IMR-90 (cell line): ENCODE results near the gene EXOC3L4. TPM values are rescaled to one million over a fixed set of nuclear protein-coding genes. Genes with fewer than 3 reads are reported as not detected.

Experiments used
- ATAC-seq: fragments of 200-7000 bp; cut with Tn5 transposase; 2 replicates; pipeline ENCODE4 v1.9.1; 2020; ENCODE audit warnings: low read depth, mild to moderate bottlenecking, moderate library complexity
- BruUV-seq: library from RNA; stranded (reverse); fragments of 400-500 nt; replicated peaks from 2 replicates; lab custom pipeline; 2021; lab: Mats Ljungman, UMichigan
- CTCF ChIA-PET: fragments of 300-600 bp; formaldehyde crosslinking; extraction: SDS; loops from one replicate; lab custom pipeline; 2021; ENCODE audit warnings: antibody characterized with exemption; lab: Yijun Ruan, JAX
- POLR2A ChIA-PET: fragments of 300-600 bp; sonication (Branson Sonifier 250); formaldehyde crosslinking; loops from one replicate; lab custom pipeline; 2022; ENCODE audit warnings: antibody characterized with exemption; ENCODE audit not compliant: unreplicated experiment; lab: Charles Lee
- DNase-seq: peaks from one replicate; pipeline ENCODE4 v3.0.0; 2013
- H2AFZ ChIP-seq: replicated peaks from 2 replicates; pipeline ENCODE3; 2013; ENCODE audit warnings: low read length, mild to moderate bottlenecking; ENCODE audit not compliant: poor library complexity
- H2AK5ac ChIP-seq: 2 replicates; pipeline ENCODE4 v1.6.1; 2013; ENCODE audit warnings: low read depth, low read length, inconsistent platforms
- H2AK9ac ChIP-seq: replicated peaks from 2 replicates; pipeline ENCODE3; 2013; ENCODE audit warnings: mild to moderate bottlenecking, low read depth, low read length, moderate library complexity; ENCODE audit not compliant: poor library complexity
- H2BK120ac ChIP-seq: 2 replicates; pipeline ENCODE4 v1.6.1; 2013; ENCODE audit warnings: low read depth, low read length, inconsistent platforms
- H2BK15ac ChIP-seq: 3 replicates; pipeline ENCODE4 v1.6.1; 2013; ENCODE audit warnings: low read depth, low read length, inconsistent platforms
- H2BK20ac ChIP-seq: 2 replicates; pipeline ENCODE4 v1.6.1; 2013; ENCODE audit warnings: low read depth, mild to moderate bottlenecking, inconsistent platforms, low read length, moderate library complexity
- H2BK5ac ChIP-seq: 2 replicates; pipeline ENCODE4 v1.6.1; 2013; ENCODE audit warnings: mild to moderate bottlenecking, low read depth, low read length, inconsistent platforms; ENCODE audit not compliant: poor library complexity, severe bottlenecking
- H3K14ac ChIP-seq: replicated peaks from 2 replicates; pipeline ENCODE4 v1.6.1; 2013; ENCODE audit warnings: low read depth, low read length, inconsistent platforms
- H3K18ac ChIP-seq: 2 replicates; pipeline ENCODE4 v1.6.1; 2013; ENCODE audit warnings: low read depth, low read length, control low read depth
- H3K23ac ChIP-seq: 2 replicates; pipeline ENCODE4 v1.6.1; 2013; ENCODE audit warnings: low read depth, low read length, inconsistent platforms
- H3K27ac ChIP-seq: 2 replicates; pipeline ENCODE4 v1.5.1; 2013; ENCODE audit warnings: mild to moderate bottlenecking, control low read depth, low read length; ENCODE audit not compliant: insufficient read depth
- H3K27me3 ChIP-seq: 2 replicates; pipeline ENCODE4 v1.6.1; 2013; ENCODE audit warnings: low read length; ENCODE audit not compliant: control insufficient read depth, insufficient read depth
- H3K36me3 ChIP-seq: 2 replicates; pipeline ENCODE4 v1.6.1; 2013; ENCODE audit warnings: low read length, mixed read lengths; ENCODE audit not compliant: control insufficient read depth, insufficient read depth
- H3K4ac ChIP-seq: 2 replicates; pipeline ENCODE4 v1.6.1; 2013; ENCODE audit warnings: low read depth, low read length, inconsistent platforms
- H3K4me1 ChIP-seq: 2 replicates; pipeline ENCODE4 v1.6.1; 2013; ENCODE audit warnings: low read length, mixed read lengths; ENCODE audit not compliant: control insufficient read depth, insufficient read depth
- H3K4me2 ChIP-seq: 2 replicates; pipeline ENCODE4 v1.6.1; 2013; ENCODE audit warnings: low read depth, mild to moderate bottlenecking, control low read depth, low read length, moderate library complexity
- H3K4me3 ChIP-seq: 2 replicates; pipeline ENCODE4 v1.5.1; 2013; ENCODE audit warnings: low read depth, mild to moderate bottlenecking, control low read depth, low read length, moderate library complexity; ENCODE audit not compliant: insufficient read depth
- H3K56ac ChIP-seq: 2 replicates; pipeline ENCODE4 v1.6.1; 2013; ENCODE audit warnings: low read length, inconsistent platforms; ENCODE audit not compliant: insufficient read depth; ENCODE audit errors: extremely low read depth
- H3K79me1 ChIP-seq, 2 experiments: 2 replicates each; pipeline ENCODE4 v1.6.1; 2013; ENCODE audit warnings: low read length in 2 of 2, inconsistent platforms in 1 of 2, low read depth in 1 of 2
- H3K9ac ChIP-seq: 2 replicates; pipeline ENCODE4 v1.6.1; 2013; ENCODE audit warnings: low read depth, low read length, control low read depth
- H3K9me1 ChIP-seq: 2 replicates; pipeline ENCODE4 v1.6.1; 2013; ENCODE audit warnings: low read length, inconsistent platforms; ENCODE audit not compliant: insufficient read depth
- H3K9me3 ChIP-seq: 2 replicates; pipeline ENCODE4 v1.6.1; 2013; ENCODE audit warnings: low read length; ENCODE audit not compliant: control insufficient read depth, insufficient read depth
- H4K20me1 ChIP-seq: 2 replicates; pipeline ENCODE4 v1.6.1; 2013; ENCODE audit warnings: low read length, inconsistent platforms; ENCODE audit not compliant: insufficient read depth
- H4K5ac ChIP-seq: 2 replicates; pipeline ENCODE4 v1.6.1; 2013; ENCODE audit warnings: mild to moderate bottlenecking, low read depth, low read length, control low read depth
- H4K8ac ChIP-seq, 2 experiments: 2 replicates each; pipeline ENCODE4 v1.6.1; 2013; ENCODE audit warnings: low read depth in 2 of 2, low read length in 2 of 2, control low read depth in 1 of 2, inconsistent platforms in 1 of 2
- H4K91ac ChIP-seq: 2 replicates; pipeline ENCODE4 v1.6.1; 2013; ENCODE audit warnings: low read depth, low read length, inconsistent platforms; ENCODE audit not compliant: insufficient read depth
- BHLHE40 ChIP-seq: fragments of 150-350 bp; IDR thresholded peaks from 2 replicates; pipeline ENCODE4 v1.6.1; 2016; ENCODE audit warnings: mild to moderate bottlenecking, low read depth, low read length
- CEBPB ChIP-seq: IDR thresholded peaks from 2 replicates; pipeline ENCODE4 v1.6.1; 2012; ENCODE audit warnings: low read depth, low read length, improper control_type of control experiment
- FOS ChIP-seq: fragments of 150-350 bp; IDR thresholded peaks from 2 replicates; pipeline ENCODE4 v1.6.1; 2016; ENCODE audit warnings: low read depth, low read length
- MAZ ChIP-seq: IDR thresholded peaks from 2 replicates; pipeline ENCODE4 v1.6.1; 2012; ENCODE audit warnings: low read depth, mild to moderate bottlenecking, low read length, improper control_type of control experiment, moderate library complexity, borderline replicate concordance
- MXI1 ChIP-seq: IDR thresholded peaks from 2 replicates; pipeline ENCODE4 v1.6.1; 2012; ENCODE audit warnings: low read depth, mild to moderate bottlenecking, low read length, moderate library complexity, borderline replicate concordance
- NFE2L2 ChIP-seq: fragments of 150-350 bp; IDR thresholded peaks from 2 replicates; pipeline ENCODE4 v1.6.1; 2016; ENCODE audit warnings: low read depth, mild to moderate bottlenecking, low read length
- RAD21 ChIP-seq: IDR thresholded peaks from 2 replicates; pipeline ENCODE4 v1.6.1; 2012; ENCODE audit warnings: low read length, improper control_type of control experiment
- RCOR1 ChIP-seq: IDR thresholded peaks from 2 replicates; pipeline ENCODE4 v1.6.1; 2012; ENCODE audit warnings: mild to moderate bottlenecking, low read length, improper control_type of control experiment; ENCODE audit not compliant: insufficient replicate concordance
- RFX5 ChIP-seq: IDR thresholded peaks from 2 replicates; pipeline ENCODE4 v1.8.0; 2012; ENCODE audit warnings: low read depth, mild to moderate bottlenecking, low read length, moderate library complexity
- USF2 ChIP-seq: fragments of 150-350 bp; IDR thresholded peaks from 2 replicates; pipeline ENCODE4 v1.6.1; 2017; ENCODE audit warnings: mild to moderate bottlenecking, antibody characterized with exemption, low read length, low read depth
- WGBS, 2 experiments: methylation state at CpG; one replicate each; pipeline versions ENCODE4 v1.1.5 to v1.1.7; 2013; ENCODE audit warnings: missing lambda C conversion rate in 2 of 2; ENCODE audit not compliant: insufficient read length in 1 of 2; ENCODE audit errors: extremely low coverage in 2 of 2; 5-methylcytosine and 5-hydroxymethylcytosine counted together
- dilution Hi-C: fragments of 300-500 bp; cut with HindIII; formaldehyde crosslinking; loops from one replicate; pipeline ENCODE4 v1.14.3; 2018; ENCODE audit warnings: low sequenced_read_pairs; ENCODE audit not compliant: unreplicated experiment
- in situ Hi-C: fragments of 300-500 bp; cut with MboI; formaldehyde crosslinking; loops from 3 replicates; pipeline ENCODE4 v1.14.3; 2019; ENCODE audit warnings: low sequenced_read_pairs, inconsistent platforms, mixed read lengths
- intact Hi-C: fragments of 100-400 bp; cut with micrococcal nuclease; formaldehyde crosslinking; loops from 2 replicates; pipeline ENCODE4 v1.10.0; 2022
- polyA plus RNA-seq, 3 experiments: library from polyadenylated mRNA; depleted of rRNA; stranded (reverse); fragments of >200 nt; gene quantifications; 2 replicates each; pipeline ENCODE4 v1.2.3, GENCODE V29; 2012; ENCODE audit warnings: low replicate concordance in 1 of 3
- total RNA-seq: library from RNA; depleted of rRNA; stranded (reverse); fragments of >200 nt; gene quantifications from 2 replicates; pipeline ENCODE4 v1.2.3, GENCODE V29; 2012; rRNA removed

EXOC3L4 gene
- total and polyA plus RNA-seq, 2 of the 4 experiments (the other 2 are of a cell fraction): not detected

- no CpG with 5 or more reads among the region's 1 CpG for WGBS, 2 experiments
- Histone ChIP-seq H3K56ac (no peak overlapping the region), H3K4ac (no peak overlapping the region), H3K27me3 (peaks cover 55% of the 10 kb centered on the region), H4K8ac (no peak overlapping the region), H2AFZ (no peak overlapping the region), H3K9me3 (0 out of 2 replicates have a peak, but pooled peaks cover 3% of the 10 kb centered on the region), H4K91ac (no peak overlapping the region), H4K20me1 (no peaks in the 10 kb centered on the region), H2BK15ac (no peak overlapping the region), H3K4me3 (no peak overlapping the region), H3K9me1 (no peaks in the 10 kb centered on the region), H2AK5ac (no peak overlapping the region), H2AK9ac (no peak overlapping the region), H3K27ac (no peak overlapping the region), H4K5ac (no peak overlapping the region), H3K18ac (no peak overlapping the region), H2BK5ac (no peak overlapping the region), H3K36me3 (no peaks in the 10 kb centered on the region), H3K4me1 (peaks cover 2% of the 10 kb centered on the region; the same call in 1 of the 2 replicates), H3K79me1 (no peaks in the 10 kb centered on the region), H3K23ac (no peak overlapping the region), H3K14ac (no peak overlapping the region), H2BK120ac (no peak overlapping the region), H3K9ac (no peak overlapping the region), H2BK20ac (no peak overlapping the region), H3K4me2 (no peak overlapping the region)
- dilution Hi-C loops (no loop called here), intact Hi-C loops (no loop called here), in situ Hi-C loops (no loop called here)
- no peak for TF ChIP-seq MXI1
- TF ChIP-seq CEBPB: no peak
- TF ChIP-seq USF2: no peak
- no peak for TF ChIP-seq RAD21
- TF ChIP-seq MAZ: no peak
- TF ChIP-seq FOS: no peak
- no peak for TF ChIP-seq BHLHE40
- no peak for TF ChIP-seq RFX5
- no peak for TF ChIP-seq RCOR1
- TF ChIP-seq NFE2L2: no peak
- no peak for ATAC-seq
- ChIA-PET POLR2A (no interaction called here), CTCF (no interaction called here)
- no TSS peak for BruUV-seq
- no peak for DNase-seq
Measured at GRCh38 chr14:103158688-103159087, 64.2 kb downstream of the EXOC3L4 start.

Other genes with a start within 250 kb of the EXOC3L4 start
- under 0.01 TPM in 1 of 2 replicates, not detected in the other for gene AMN, start 172.1 kb upstream of the EXOC3L4 start, total RNA-seq
- gene AMN, start 172.1 kb upstream of the EXOC3L4 start, polyA plus RNA-seq (2012; rRNA removed): 0.11 and 0.24 TPM in 2 replicates
- 48.0 and 49.1 TPM in 2 replicates for gene CDC42BPB, start 37.2 kb upstream of the EXOC3L4 start, total RNA-seq
- 73.6 and 81.4 TPM in 2 replicates for gene CDC42BPB, start 37.2 kb upstream of the EXOC3L4 start, polyA plus RNA-seq (2012; rRNA removed)
- gene LBHD2, start 10.5 kb upstream of the EXOC3L4 start, total RNA-seq: not detected in 2 replicates
- not detected in 2 replicates for gene LBHD2, start 10.5 kb upstream of the EXOC3L4 start, polyA plus RNA-seq (2012; rRNA removed)
- gene TNFAIP2, start 28.7 kb downstream of the EXOC3L4 start, total RNA-seq: 5.0 and 6.3 TPM in 2 replicates
- 9.6 and 9.9 TPM in 2 replicates for gene TNFAIP2, start 28.7 kb downstream of the EXOC3L4 start, polyA plus RNA-seq (2012; rRNA removed)
- gene EIF5, start 239.5 kb downstream of the EXOC3L4 start, total RNA-seq: 163 and 241 TPM in 2 replicates
- 163 and 181 TPM in 2 replicates for gene EIF5, start 239.5 kb downstream of the EXOC3L4 start, polyA plus RNA-seq (2012; rRNA removed)